GM18498 (cell line): ENCODE results near the gene EXOC4.

Experiments used
- ATAC-seq: cut with Tn5 transposase; IDR thresholded peaks from one replicate; pipeline ENCODE4 v1.9.1; 2021; ENCODE audit warnings: mild to moderate bottlenecking, moderate library complexity; ENCODE audit not compliant: unreplicated experiment

Gene EXOC4

DNA sequence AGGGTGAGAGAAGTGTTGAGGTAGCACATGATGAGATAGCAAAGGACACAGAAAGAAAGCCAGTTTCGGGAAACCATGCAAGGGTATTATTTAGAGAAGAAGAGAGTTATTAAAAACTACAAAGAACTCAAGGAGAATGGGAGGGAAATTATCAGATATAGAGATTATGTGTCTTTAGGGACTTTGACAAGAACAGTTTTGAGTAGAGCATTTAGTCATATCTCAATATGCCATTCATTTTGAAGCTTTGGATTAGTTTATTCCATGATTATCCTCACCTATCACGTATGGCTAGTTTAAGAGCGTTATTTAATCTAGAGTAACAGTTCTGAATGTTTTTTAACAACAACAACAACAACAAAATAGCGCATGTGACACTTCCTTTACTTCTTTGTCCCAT lies 409.4 kb downstream of the EXOC4 start:
- ATAC-seq, result no peak

- no peak for ATAC-seq
These were observed 410.0 kb downstream of the EXOC4 start for GRCh38 chr7:133662830-133663229.

- ATAC-seq, result no peak
These were observed 411.6 kb downstream of the EXOC4 start for GRCh38 chr7:133664528-133664927.

- no peak for ATAC-seq
These were observed 415.6 kb downstream of the EXOC4 start for GRCh38 chr7:133668296-133669060.

DNA sequence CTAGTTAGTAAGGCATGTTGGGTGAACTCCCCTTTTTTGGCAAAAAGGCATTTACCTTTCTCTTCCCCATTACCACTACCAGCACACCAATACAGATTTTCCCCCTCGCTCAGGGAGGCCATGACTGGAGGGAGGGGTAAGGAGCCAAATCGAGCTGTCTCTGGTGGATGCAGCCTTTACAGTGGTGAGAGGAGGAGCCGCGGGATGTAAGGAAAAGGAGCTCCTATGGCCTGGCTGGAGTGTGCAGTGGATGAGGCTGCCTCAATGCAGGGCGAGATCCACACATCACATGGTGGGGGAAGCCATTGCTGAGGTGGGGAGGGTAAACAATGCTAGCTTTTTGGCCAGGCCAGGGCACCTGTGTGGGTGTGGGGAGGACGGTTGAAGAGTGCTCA lies 416.2 kb downstream of the EXOC4 start:
- ATAC-seq, result no peak

DNA sequence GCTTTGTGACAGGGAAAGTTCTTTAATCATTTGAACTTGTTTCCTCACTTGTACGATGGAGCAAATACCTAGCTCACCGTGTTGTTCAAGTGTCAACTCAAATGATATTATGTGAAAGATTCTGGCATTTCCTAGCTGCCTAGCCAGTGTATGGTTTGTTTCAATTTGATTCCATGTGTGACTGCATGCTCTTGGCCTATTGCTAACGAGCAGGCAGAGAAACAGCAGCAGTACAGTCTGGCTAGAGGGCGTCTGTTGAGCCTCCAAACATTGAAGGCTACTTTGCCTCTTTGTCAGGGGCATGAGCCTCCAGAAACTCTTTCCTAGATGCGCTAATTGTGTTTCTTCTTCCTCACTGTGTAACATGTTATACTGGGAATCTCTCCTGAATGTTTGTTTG lies 417.4 kb downstream of the EXOC4 start:
- no peak for ATAC-seq

GRCh38 chr7:133672866-133673265 lies 420.0 kb downstream of the EXOC4 start:
- ATAC-seq, result no peak

DNA sequence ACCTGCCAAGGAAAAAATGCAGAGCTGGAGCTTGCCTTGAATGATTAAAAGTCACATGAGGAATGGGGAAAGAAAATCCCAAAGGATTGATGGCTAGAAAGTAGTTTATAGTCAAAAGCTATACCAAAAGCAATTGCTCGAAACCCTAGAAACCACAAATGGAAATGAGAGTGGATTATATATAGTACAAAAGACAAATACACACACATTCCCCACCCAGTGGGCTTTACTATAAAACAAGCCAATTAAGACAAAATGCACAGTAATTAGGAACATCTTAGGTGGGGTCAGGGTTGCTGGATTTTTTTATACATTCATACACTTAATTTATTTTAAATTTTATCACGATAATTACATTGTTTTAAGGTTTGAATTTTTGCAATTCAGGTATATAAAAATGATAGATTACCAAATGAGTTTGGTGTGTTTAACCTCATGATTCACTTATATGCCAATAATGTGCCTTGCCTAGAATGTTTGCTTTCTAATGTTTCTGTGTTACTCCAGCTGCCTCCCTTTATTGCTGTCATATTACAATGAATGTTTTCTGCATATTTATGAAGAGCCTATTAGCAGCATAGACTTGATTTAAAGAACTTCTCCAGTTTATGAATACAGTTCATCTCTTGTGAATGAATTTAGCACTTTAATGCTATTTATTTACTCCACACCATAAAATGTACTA lies 421.3 kb downstream of the EXOC4 start:
- no peak for ATAC-seq

DNA sequence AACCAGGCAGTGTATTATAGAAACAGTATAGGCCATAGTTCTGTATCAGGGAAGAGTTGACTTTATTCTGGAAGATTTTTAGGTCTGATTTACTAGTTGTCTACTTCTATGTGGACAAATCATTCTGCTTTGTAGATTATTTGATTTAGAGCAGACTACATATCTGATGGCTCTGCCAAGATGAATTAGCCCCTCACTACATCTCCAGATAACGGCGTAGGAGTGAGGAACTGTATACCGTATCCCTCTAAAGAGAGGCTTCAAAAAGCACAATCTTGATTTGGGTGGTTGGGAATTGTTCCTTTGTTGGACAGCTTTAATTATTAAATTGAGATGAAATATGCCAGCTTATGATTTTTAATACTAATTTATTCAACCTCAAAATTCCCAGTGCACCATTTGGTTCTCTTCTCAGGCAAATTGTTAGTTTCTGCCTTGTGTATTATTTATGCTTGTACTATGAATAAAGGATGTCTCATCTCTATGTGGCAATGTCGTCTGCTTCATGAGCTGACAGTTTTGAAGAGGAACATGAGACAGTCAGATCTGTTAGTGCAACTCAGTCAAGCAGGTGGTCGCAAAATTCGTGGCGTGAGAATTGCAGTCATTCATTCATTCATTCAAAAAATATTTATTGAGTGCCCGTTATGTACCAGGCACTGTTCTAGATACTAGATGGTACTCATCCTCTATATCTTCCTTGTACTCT lies 422.8 kb downstream of the EXOC4 start:
- ATAC-seq, result no peak

- ATAC-seq, result no peak
These were observed 424.0 kb downstream of the EXOC4 start for GRCh38 chr7:133676805-133677370.

GRCh38 chr7:133678137-133678814 lies 425.4 kb downstream of the EXOC4 start:
- no peak for ATAC-seq

GRCh38 chr7:133679977-133680376 lies 427.1 kb downstream of the EXOC4 start:
- ATAC-seq, result no peak

GRCh38 chr7:133681529-133681928 lies 428.7 kb downstream of the EXOC4 start:
- ATAC-seq, result no peak

DNA sequence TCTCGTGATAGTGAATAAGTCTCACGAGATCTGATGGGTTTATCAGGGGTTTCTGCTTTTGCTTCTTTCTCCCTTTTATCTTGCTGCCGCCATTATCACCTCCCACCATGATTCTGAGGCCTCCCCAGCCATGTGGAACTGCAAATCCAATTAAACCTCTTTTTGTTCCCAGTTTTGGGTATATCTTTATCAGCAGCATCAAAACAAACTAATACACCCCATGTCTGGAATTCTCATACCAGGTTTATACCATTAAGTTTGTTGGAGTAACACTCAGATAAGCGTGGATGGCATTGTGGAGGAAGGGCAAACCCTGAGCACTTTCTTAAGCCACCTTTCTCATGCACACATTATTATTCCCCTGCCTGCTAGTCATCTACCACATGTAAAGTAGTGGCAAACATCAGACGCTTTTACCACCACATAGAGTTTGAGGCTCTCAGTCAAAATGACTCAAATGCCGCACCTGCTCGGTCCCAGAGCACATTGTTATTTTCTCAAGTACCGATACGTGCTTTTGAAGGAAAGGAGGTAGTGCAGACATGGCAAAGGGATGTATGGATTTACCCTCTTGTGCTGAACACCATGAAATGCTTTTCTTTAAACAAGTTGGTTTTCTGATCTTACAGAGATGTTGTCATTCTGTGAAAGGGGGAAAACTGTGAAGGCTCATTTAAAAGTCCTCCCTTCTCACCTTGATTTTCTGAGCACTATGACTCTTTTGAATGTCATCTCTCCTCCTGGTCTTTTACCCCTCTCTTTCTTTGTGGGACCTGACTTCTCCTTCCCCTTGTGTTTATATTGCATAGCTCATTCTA lies 429.7 kb downstream of the EXOC4 start:
- no peak for ATAC-seq

DNA sequence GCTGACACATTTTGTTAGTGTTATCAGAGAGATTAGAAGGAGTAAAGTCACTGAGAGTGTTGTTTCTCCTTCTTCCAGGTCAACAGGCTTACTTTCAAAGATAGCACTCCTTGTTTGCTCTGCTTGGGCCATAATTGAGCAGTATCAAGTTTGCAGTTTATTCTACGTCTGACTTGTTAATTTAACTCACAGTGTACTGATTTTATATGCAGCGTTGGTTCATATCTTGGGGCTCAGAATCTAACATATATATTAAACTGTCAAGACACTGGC lies 430.2 kb downstream of the EXOC4 start:
- ATAC-seq, result no peak

DNA sequence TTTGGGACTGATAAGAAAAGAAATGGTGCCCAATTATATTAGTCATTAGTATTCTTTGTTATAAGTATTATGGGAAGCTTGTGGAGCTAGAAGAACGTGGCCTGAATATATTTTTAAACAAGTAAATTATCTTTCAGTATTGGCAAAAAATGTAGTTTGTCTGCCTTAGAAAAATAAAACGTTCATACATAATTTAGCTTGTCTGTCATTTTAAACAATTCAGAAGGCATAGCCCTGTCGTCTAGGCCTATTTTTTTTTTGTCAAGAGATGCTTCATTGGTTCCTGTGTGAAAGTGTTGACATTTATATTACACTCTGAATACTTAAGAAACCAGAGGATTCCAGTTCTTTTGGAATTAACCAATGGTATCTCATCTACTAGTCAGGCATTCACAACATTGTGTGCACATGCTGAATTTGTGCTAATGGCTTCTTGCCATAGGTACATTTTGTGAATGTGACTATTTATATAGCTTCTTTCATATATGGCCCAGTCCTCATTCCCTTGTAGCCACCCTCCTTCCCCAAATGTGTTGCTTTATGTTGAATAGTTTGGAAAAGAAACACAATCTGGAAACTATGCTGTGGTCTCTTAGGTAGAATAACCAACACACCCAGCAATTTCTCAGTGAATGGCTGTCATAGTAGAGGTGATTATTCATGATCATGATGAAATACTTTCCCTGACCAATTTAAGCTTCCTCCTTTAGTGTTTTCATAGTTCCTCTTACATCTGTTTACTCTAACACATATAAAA lies 435.8 kb downstream of the EXOC4 start:
- no peak for ATAC-seq

DNA sequence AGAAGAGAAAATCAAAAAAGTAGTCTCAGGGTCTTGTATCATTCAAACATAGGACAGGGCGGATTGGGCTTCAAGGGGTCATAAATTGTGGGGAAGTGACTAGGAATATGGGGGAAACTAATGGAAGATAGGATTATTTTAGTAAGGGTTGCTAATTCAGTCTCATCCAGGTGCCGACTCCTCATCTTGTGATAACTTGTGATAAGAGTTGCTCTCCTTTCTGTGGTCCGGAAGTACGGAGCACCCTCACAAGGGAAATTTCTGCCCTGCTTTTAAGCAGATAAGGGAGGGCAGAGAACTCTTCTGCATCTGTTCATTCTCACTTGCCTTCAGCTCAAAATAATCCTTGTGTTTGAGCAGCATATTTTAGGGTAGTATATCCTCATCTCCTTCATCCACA lies 437.9 kb downstream of the EXOC4 start:
- no peak for ATAC-seq

DNA sequence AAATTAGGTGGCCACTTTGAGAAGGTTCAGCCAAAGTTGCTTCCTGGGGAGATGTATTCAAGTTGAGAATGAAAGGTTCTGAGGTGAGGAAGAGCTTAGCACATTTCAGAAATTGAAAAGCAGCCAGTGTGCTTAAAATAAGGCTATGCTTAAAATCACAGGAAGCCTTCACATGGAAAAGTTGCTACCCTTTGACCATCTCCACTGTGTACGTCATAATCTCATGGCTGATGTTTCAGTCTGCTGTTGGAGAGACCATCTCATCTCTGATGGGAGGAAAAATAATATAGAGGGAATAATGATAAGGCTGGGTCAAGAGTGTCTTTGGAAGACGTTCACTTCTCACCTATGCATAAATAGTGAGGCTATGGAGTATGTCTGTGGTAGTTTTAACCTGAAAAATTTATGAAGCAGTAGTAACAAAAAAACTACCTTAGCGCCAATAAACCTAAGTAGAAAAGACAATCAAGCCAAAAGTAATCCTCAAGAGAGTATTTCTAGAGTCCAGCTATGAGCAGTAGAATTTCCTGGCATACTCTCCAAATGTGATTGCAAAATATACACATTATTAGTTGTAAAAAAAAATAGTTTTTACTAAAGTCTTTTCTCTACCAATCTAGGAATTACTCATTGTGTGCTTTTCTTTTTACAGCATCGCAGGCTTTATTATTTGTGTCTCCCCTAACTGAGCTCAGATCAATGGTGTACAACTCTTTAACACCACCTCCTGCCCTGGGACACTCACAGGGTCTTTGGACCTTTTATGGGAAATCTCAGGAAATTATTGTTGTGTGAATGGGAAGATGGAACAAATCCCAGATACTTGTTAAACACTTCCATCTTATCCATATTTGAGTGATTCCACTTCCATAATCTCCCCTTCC lies 439.1 kb downstream of the EXOC4 start:
- no peak for ATAC-seq

GRCh38 chr7:133693281-133693680 lies 440.4 kb downstream of the EXOC4 start:
- ATAC-seq, result no peak
